Endothelial cell of umbilical vein (primary cell): ENCODE measurements around the gene ATAD3A.

ENCODE experiments used
- CTCF ChIP-seq, 2 donors: IDR thresholded peaks; 1 replicate in 1 of 2; 2 replicates in 1 of 2; pipeline ENCODE4 v1.5.1; 2011; ENCODE audit warnings: low read length in 2 of 2, mild to moderate bottlenecking in 2 of 2, moderate library complexity in 2 of 2, control low read depth in 1 of 2, inconsistent platforms in 1 of 2, low read depth in 1 of 2; ENCODE audit not compliant: insufficient read depth in 1 of 2; ENCODE audit errors: extremely low read depth in 1 of 2
- EZH2 ChIP-seq: IDR thresholded peaks from 2 replicates; pipeline ENCODE4 v1.6.1; 2012; ENCODE audit warnings: borderline replicate concordance, low read depth, mild to moderate bottlenecking, moderate library complexity, low read length, inconsistent platforms; ENCODE audit not compliant: severe bottlenecking
- GATA2 ChIP-seq: IDR thresholded peaks from 2 replicates; pipeline ENCODE4 v1.7.0; 2011; ENCODE audit warnings: low read depth, mild to moderate bottlenecking, moderate library complexity, mixed read lengths, low read length; ENCODE audit not compliant: insufficient read length, insufficient read depth
- MAX ChIP-seq: IDR thresholded peaks from 2 replicates; pipeline ENCODE4 v1.6.1; 2011; ENCODE audit not compliant: insufficient read depth, insufficient read length
- POLR2A ChIP-seq: IDR thresholded peaks from 2 replicates; pipeline ENCODE4 v1.6.1; 2012; ENCODE audit warnings: low read depth, mild to moderate bottlenecking, control low read depth, low read length
- POLR2AphosphoS5 ChIP-seq: IDR thresholded peaks from 2 replicates; pipeline ENCODE4 v1.6.1; 2012; ENCODE audit warnings: low read depth, mild to moderate bottlenecking, control low read depth, low read length, moderate library complexity; ENCODE audit not compliant: insufficient read depth

GRCh38 chr1:1551524-1552262 is 39.7 kb downstream of the ATAD3A start:
- TF ChIP-seq POLR2A (no peak), CTCF (IDR thresholded peaks at IDR 0.05; ENCODE audit: extremely low read depth in 1 of 2, insufficient read depth in 1 of 2, low read depth in 1 of 2, low read length in 2 of 2) (no peak), POLR2AphosphoS5 (no peak), EZH2 (no peak), MAX (no peak), GATA2 (no peak)
